ENCODE data around the gene KIAA1191. TPM values are rescaled to one million over a fixed set of nuclear protein-coding genes. Genes with fewer than 3 reads are reported as not detected.
A peak's percentile ranks its signal among the peaks of the same experiment; 100 is the strongest.
"Not testable (repeated sequence)": the region's sequence is repeated elsewhere in the genome, so short reads cannot be mapped to it uniquely, and the experiment has no call there.

The KIAA1191 gene
- 65.9 TPM for total RNA-seq
- long read RNA-seq, transcript KIAA1191-201 (9 exons, 2,991 nt): major isoform, 30 of 86 reads
- long read RNA-seq, transcript KIAA1191-210 (8 exons, 1,243 nt): minor isoform, 11 of 86 reads
- long read RNA-seq, partial matches to known transcripts: 9 of 86 reads
- long read RNA-seq, other reads (novel, unspliced or antisense): 25 of 86 reads

GRCh38 chr5:176361437-176362232 is at the start of gene KIAA1191:
TSS of gene KIAA1191 (minus strand) at chr5:176361764. CDS start at chr5:176359508, 2,256 bp downstream.
- peak; percentile 97 for DNase-seq (ENCODE audit: low spot score)

- DNase-seq (ENCODE audit: low spot score): no peak
Measured at GRCh38 chr5:176410486-176411180, 49.1 kb upstream of the KIAA1191 start.

- DNase-seq (ENCODE audit: low spot score): no peak
Measured at GRCh38 chr5:176409765-176410164, 48.2 kb upstream of the KIAA1191 start.

GRCh38 chr5:176408590-176408989 is 47.0 kb upstream of the KIAA1191 start:
- DNase-seq (ENCODE audit: low spot score): no peak

- not testable (repeated sequence) for DNase-seq (ENCODE audit: low spot score)
Measured at GRCh38 chr5:176408252-176408573, 46.6 kb upstream of the KIAA1191 start.

- DNase-seq (ENCODE audit: low spot score): no peak
Measured at GRCh38 chr5:176407456-176408251, 46.1 kb upstream of the KIAA1191 start.

GRCh38 chr5:176406436-176407052 is 45.0 kb upstream of the KIAA1191 start:
- no peak for DNase-seq (ENCODE audit: low spot score)

GRCh38 chr5:176405656-176406435 is 44.3 kb upstream of the KIAA1191 start:
- DNase-seq (ENCODE audit: low spot score): no peak

- no peak for DNase-seq (ENCODE audit: low spot score)
Measured at GRCh38 chr5:176401281-176402205, 40.0 kb upstream of the KIAA1191 start.

- no peak for DNase-seq (ENCODE audit: low spot score)
Measured at GRCh38 chr5:176400382-176401156, 39.0 kb upstream of the KIAA1191 start.

GRCh38 chr5:176397736-176398420 is 36.3 kb upstream of the KIAA1191 start:
- DNase-seq (ENCODE audit: low spot score): no peak

GRCh38 chr5:176396330-176396729 is 34.8 kb upstream of the KIAA1191 start:
- no peak for DNase-seq (ENCODE audit: low spot score)

GRCh38 chr5:176394881-176395675 is 33.5 kb upstream of the KIAA1191 start:
- no peak for DNase-seq (ENCODE audit: low spot score)

- no peak for DNase-seq (ENCODE audit: low spot score)
Measured at GRCh38 chr5:176394096-176394495, 32.5 kb upstream of the KIAA1191 start.

GRCh38 chr5:176392526-176392925 is 31.0 kb upstream of the KIAA1191 start:
- DNase-seq (ENCODE audit: low spot score): no peak

- no peak for DNase-seq (ENCODE audit: low spot score)
Measured at GRCh38 chr5:176391999-176392398, 30.4 kb upstream of the KIAA1191 start.

- no peak for DNase-seq (ENCODE audit: low spot score)
Measured at GRCh38 chr5:176391479-176391878, 29.9 kb upstream of the KIAA1191 start.
